ENCODE measurements around the gene STX8.

GRCh38 chr17:9313346-9313745, 262.3 kb downstream of the STX8 start:
- no peak for TF ChIP-seq CTCF (IDR thresholded peaks at IDR 0.05)
- no peak for TF ChIP-seq POLR2A (IDR thresholded peaks at IDR 0.05)
